ENCODE measurements around the gene C10orf95. TPM values are rescaled to one million over a fixed set of nuclear protein-coding genes. Genes with fewer than 3 reads are reported as not detected.

C10orf95 gene
- total RNA-seq, 4 donors from 2014 or later: 1.0 TPM; not detected in 3

DNA sequence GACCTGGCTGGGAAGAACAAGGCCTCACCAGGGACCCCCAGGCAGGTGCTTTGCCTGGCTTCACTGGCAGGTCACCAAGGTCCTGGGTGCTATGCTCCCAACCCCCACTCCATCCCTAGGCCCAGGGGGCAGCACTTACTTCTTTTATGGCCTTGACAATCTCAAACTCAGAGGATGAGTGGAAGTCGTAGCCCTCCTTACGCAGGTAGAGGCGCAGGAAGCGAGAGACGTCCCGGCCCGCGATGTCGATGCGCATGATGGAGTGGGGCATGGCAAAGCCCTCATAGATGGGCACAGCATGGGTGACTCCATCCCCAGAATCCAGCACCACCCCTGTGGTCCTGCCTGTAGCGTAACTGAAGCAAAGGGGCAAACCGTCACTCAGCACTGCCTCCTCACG is 32.7 kb upstream of the C10orf95 start:
- peaks cover 0 to 6% (median 2%) of the 10 kb centered on the region in 4 donors for H3K4me1 ChIP-seq
- 95% methylated on average over 13 of the region's 13 CpGs for WGBS
- H3K27ac ChIP-seq (replicated peaks in 1 of 4): no peak overlapping the region
- no peak overlapping the region for H3K4me3 ChIP-seq
- H3K36me3 ChIP-seq: peaks cover 99 to 100% (median 100%) of the 10 kb centered on the region in 4 donors
- no peaks in the 10 kb centered on the region for H3K27me3 ChIP-seq
- DNase-seq (ENCODE audit: extremely low spot score): no peak
- intact Hi-C loops (cut with DNase I): no loop called here
- TF ChIP-seq POLR2A (IDR thresholded peaks at IDR 0.05; ENCODE audit: low read depth): no peak
- H3K9me3 ChIP-seq: no peaks in the 10 kb centered on the region

DNA sequence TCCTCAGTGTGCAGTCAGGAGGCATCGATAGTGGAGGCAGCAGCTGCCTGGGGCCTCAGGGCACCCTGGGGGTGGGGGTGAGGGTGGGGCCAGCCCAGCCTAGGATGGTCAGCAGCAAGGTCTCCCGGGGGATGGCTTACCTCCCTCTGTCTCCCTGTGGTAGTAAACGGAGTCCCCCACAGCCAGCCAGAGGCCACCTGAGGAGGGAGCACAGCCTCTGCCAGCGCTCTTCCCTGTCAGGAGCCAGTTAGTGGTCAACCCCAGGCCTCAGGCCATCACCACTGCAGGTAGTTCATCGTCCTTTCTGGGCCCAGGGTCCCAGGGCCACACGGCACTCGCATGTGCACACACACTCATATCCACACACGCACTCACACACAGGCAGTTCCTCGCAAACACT is 29.1 kb upstream of the C10orf95 start:
- 87% methylated on average over 7 of the region's 9 CpGs for WGBS
- peaks cover 63 to 71% (median 69%) of the 10 kb centered on the region in 4 donors for H3K36me3 ChIP-seq

DNA sequence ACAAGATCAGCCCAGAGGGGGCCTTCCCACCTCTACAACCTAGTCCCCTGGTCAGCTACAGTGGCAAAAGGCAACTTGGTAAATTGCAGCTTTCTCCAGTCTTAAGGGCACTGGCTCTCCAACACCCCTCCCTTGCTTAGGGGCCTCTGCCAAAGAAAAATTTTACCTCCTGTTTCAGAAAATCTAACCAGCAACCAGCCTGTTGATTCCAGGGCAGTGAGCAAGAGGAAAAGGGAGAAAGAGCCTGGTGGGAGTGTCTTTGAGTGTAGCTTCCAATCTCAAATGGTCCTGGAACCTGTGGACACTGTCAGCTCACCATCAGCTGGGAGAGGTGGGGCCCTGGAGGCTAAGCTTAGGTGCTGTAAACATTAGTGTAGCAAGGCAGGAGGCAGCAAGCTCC is 28.3 kb upstream of the C10orf95 start:
- no peak for DNase-seq (ENCODE audit: extremely low spot score)
- intact Hi-C loops (cut with DNase I): loop anchor here (5.0 kb wide), 1 partner anchor 87 kb away; no protein-coding TSS in a partner anchor
- H3K27ac ChIP-seq (replicated peaks in 1 of 4): peak overlapping the region; percentile 34 to 61 (median 41)
- H3K36me3 ChIP-seq: peaks cover 56 to 63% (median 61%) of the 10 kb centered on the region in 4 donors
- H3K9me3 ChIP-seq: no peaks in the 10 kb centered on the region
- no peak overlapping the region for H3K4me3 ChIP-seq
- H3K27me3 ChIP-seq: no peaks in the 10 kb centered on the region
- H3K4me1 ChIP-seq: peaks cover 0 to 9% (median 6%) of the 10 kb centered on the region in 4 donors
- no peak for TF ChIP-seq EP300 (IDR thresholded peaks at IDR 0.05)
- no peak for TF ChIP-seq POLR2AphosphoS5 (IDR thresholded peaks at IDR 0.05)
- TF ChIP-seq POLR2A (IDR thresholded peaks at IDR 0.05; ENCODE audit: low read depth): no peak
- TF ChIP-seq, protein P1, sequence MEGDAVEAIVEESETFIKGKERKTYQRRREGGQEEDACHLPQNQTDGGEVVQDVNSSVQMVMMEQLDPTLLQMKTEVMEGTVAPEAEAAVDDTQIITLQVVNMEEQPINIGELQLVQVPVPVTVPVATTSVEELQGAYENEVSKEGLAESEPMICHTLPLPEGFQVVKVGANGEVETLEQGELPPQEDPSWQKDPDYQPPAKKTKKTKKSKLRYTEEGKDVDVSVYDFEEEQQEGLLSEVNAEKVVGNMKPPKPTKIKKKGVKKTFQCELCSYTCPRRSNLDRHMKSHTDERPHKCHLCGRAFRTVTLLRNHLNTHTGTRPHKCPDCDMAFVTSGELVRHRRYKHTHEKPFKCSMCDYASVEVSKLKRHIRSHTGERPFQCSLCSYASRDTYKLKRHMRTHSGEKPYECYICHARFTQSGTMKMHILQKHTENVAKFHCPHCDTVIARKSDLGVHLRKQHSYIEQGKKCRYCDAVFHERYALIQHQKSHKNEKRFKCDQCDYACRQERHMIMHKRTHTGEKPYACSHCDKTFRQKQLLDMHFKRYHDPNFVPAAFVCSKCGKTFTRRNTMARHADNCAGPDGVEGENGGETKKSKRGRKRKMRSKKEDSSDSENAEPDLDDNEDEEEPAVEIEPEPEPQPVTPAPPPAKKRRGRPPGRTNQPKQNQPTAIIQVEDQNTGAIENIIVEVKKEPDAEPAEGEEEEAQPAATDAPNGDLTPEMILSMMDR (IDR thresholded peaks at IDR 0.05): no peak

More for the DNA sequence above, 29.1 kb upstream of the C10orf95 start:
- no peak overlapping the region for H3K4me3 ChIP-seq
- H3K27me3 ChIP-seq: no peaks in the 10 kb centered on the region
- no peaks in the 10 kb centered on the region for H3K9me3 ChIP-seq
- DNase-seq (ENCODE audit: extremely low spot score): no peak
- H3K27ac ChIP-seq (replicated peaks in 1 of 4): no peak overlapping the region
- peaks cover 0 to 9% (median 6%) of the 10 kb centered on the region in 4 donors for H3K4me1 ChIP-seq
- intact Hi-C loops (cut with DNase I): no loop called here
- TF ChIP-seq EP300 (IDR thresholded peaks at IDR 0.05) (no peak), POLR2A (IDR thresholded peaks at IDR 0.05; ENCODE audit: low read depth) (no peak), POLR2AphosphoS5 (IDR thresholded peaks at IDR 0.05) (no peak)
- TF ChIP-seq, protein P1 (IDR thresholded peaks at IDR 0.05): no peak

DNA sequence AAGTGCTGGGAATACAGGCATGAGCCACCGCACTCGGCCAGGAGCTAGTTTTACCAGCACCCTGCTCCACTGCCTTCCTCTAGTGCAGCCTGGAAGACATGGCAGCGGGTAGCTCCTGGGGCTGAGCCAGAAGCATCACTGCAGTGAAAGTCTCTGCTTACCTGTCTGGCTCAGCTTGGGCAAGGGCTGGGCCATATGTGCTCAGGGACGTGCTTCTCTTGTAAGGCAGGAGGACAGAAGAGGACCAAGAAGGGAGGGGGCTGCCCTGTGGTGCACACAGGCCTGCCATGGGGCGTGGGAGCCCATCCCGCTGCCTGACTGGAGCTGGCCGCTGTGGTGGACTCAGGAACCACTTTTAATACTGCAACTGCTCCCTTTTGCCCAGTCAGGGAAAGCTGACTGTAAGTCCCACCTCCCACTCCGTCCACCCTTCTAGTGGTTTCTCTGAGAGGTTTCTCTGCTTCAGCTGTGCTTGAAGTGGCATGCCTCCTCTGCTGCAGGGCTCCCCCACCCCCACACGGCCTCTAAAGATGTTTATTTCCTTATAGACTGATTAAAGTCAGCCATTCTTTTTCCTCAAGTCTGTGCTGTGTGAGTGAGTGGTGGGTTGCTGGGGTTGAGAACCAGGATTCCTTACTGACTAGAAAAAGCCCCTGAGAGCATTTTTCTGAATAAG is 25.3 kb upstream of the C10orf95 start:
- peaks cover 25 to 45% (median 32%) of the 10 kb centered on the region in 4 donors for H3K36me3 ChIP-seq
- intact Hi-C loops (cut with DNase I): loop anchor here (5.0 kb wide), 1 partner anchor 84 kb away; no protein-coding TSS in a partner anchor
- no peaks in the 10 kb centered on the region for H3K27me3 ChIP-seq
- no peak overlapping the region for H3K4me3 ChIP-seq
- DNase-seq (ENCODE audit: extremely low spot score): no peak
- no peaks in the 10 kb centered on the region for H3K9me3 ChIP-seq
- peaks cover 0 to 9% (median 6%) of the 10 kb centered on the region in 4 donors for H3K4me1 ChIP-seq
- WGBS: 73% methylated on average over 7 of the region's 9 CpGs
- no peak for TF ChIP-seq POLR2A (IDR thresholded peaks at IDR 0.05; ENCODE audit: low read depth)
- TF ChIP-seq POLR2AphosphoS5 (IDR thresholded peaks at IDR 0.05): peak in 1 of 2 donors; percentile 61
- peak overlapping the region in 1 of 4 donors; percentile 27 for H3K27ac ChIP-seq (replicated peaks in 1 of 4)

DNA sequence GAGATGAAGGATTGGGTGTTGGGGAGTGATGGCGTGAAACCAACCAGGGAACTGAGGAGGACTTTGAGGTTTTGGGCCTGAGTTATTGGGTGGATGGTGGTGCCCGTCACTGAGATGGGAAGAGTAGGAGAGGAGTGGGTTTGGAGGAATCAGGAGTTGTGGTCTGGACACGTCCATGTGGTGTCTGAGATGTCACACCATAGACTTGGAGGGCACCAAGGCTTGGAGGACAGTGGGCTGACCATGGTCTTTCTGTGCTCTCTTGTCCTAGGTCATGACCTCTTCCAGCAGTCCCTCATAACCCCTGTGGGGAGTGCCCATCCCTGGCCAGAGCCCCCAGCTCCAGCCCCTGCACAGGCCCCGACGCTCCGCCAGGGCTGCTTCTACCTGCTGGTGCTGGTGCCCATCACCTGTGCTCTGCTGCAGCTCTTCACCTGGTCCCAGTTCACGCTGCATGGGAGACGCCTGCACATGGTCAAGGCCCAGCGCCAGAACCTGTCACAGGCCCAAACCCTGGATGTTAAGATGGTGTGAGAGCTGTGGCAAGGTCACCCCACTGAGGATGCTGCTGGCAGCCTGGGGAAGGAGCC is 24.2 kb upstream of the C10orf95 start:
- TF ChIP-seq POLR2AphosphoS5 (IDR thresholded peaks at IDR 0.05) (peak in 1 of 2 donors; percentile 51), EP300 (IDR thresholded peaks at IDR 0.05) (no peak)
- Histone ChIP-seq H3K27me3 (no peaks in the 10 kb centered on the region), H3K27ac (replicated peaks in 1 of 4) (no peak overlapping the region), H3K36me3 (peaks cover 15 to 43% (median 28%) of the 10 kb centered on the region in 4 donors), H3K4me3 (no peak overlapping the region), H3K9me3 (no peaks in the 10 kb centered on the region), H3K4me1 (peaks cover 0 to 9% (median 6%) of the 10 kb centered on the region in 4 donors)
- intact Hi-C loops (cut with DNase I): loop anchor here (5.0 kb wide), 1 partner anchor 83 kb away; no protein-coding TSS in a partner anchor
- 80% methylated on average over 9 of the region's 9 CpGs for WGBS
- no peak for DNase-seq (ENCODE audit: extremely low spot score)

All from esophagus muscularis mucosa (tissue), 4 donors.